Measurements from ENCODE around the gene TIMM9. TPM values are rescaled to one million over a fixed set of nuclear protein-coding genes. Genes with fewer than 3 reads are reported as not detected.
A peak's percentile ranks its signal among the peaks of the same experiment; 100 is the strongest.

Gene TIMM9
- total RNA-seq, 2 donors from 2014 or later, result 35.4 to 84.5 TPM

- Histone ChIP-seq H3K4me3 (peak within 1 kb of the TSS; percentile 41 to 58), H3K27ac (peak within 1 kb of the TSS; percentile 20 to 41), H3K27me3 (no peaks in the 10 kb centered on the region), H3K4me1 (peaks cover 0 to 10% of the 10 kb centered on the region in 2 donors), H3K36me3 (no peaks in the 10 kb centered on the region), H3K9me3 (no peaks in the 10 kb centered on the region)
- peak; percentile 62 for DNase-seq (ENCODE audit: low spot score)
- peak; percentile 80 to 94 for TF ChIP-seq CTCF (IDR thresholded peaks at IDR 0.05)
Observed at GRCh38 chr14:58395812-58396788, 31.2 kb downstream of the TIMM9 start, which contains the start of gene TOMM20L. Gene TOMM20L (plus strand): TSS chr14:58395930. CDS start chr14:58395958, 28 bp downstream.

GRCh38 chr14:58395562-58395811, 31.8 kb downstream of the TIMM9 start:
- Histone ChIP-seq H3K4me1 (peaks cover 0 to 10% of the 10 kb centered on the region in 2 donors), H3K36me3 (no peaks in the 10 kb centered on the region), H3K9me3 (no peaks in the 10 kb centered on the region), H3K27ac (peak overlapping the region in 1 of 2 donors; percentile 41), H3K27me3 (no peaks in the 10 kb centered on the region), H3K4me3 (peak overlapping the region; percentile 41 to 58)
- DNase-seq (ENCODE audit: low spot score), result no peak
- no peak for TF ChIP-seq CTCF (IDR thresholded peaks at IDR 0.05)

- no peak for TF ChIP-seq CTCF (IDR thresholded peaks at IDR 0.05)
- H3K4me1 ChIP-seq, result peaks cover 0 to 6% of the 10 kb centered on the region in 2 donors
- H3K27ac ChIP-seq, result no peak overlapping the region
- H3K36me3 ChIP-seq, result no peaks in the 10 kb centered on the region
- H3K27me3 ChIP-seq, result no peaks in the 10 kb centered on the region
- no peak for DNase-seq (ENCODE audit: low spot score)
- no peaks in the 10 kb centered on the region for H3K9me3 ChIP-seq
- H3K4me3 ChIP-seq, result no peak overlapping the region
Observed at GRCh38 chr14:58390830-58391229, 36.5 kb downstream of the TIMM9 start.

GRCh38 chr14:58376791-58377190, 50.5 kb downstream of the TIMM9 start:
- H3K36me3 ChIP-seq, result peaks cover 46% of the 10 kb centered on the region
- no peaks in the 10 kb centered on the region for H3K4me1 ChIP-seq
- TF ChIP-seq CTCF (IDR thresholded peaks at IDR 0.05), result no peak
- DNase-seq (ENCODE audit: low spot score), result no peak
- no peaks in the 10 kb centered on the region for H3K9me3 ChIP-seq
- no peak overlapping the region for H3K4me3 ChIP-seq
- no peaks in the 10 kb centered on the region for H3K27me3 ChIP-seq
- no peak overlapping the region for H3K27ac ChIP-seq

- Histone ChIP-seq H3K27ac (no peak overlapping the region), H3K27me3 (no peaks in the 10 kb centered on the region), H3K9me3 (no peaks in the 10 kb centered on the region), H3K4me3 (no peak overlapping the region), H3K36me3 (peaks cover 79% of the 10 kb centered on the region), H3K4me1 (no peaks in the 10 kb centered on the region)
- no peak for DNase-seq (ENCODE audit: low spot score)
- TF ChIP-seq CTCF (IDR thresholded peaks at IDR 0.05), result no peak
Observed at GRCh38 chr14:58368956-58369355, 58.4 kb downstream of the TIMM9 start.

Data from right atrium auricular region (tissue), 2 donors.